Type B pancreatic cell (in vitro differentiated cells): ENCODE measurements around the gene CLTCL1. TPM values are rescaled to one million over a fixed set of nuclear protein-coding genes. Genes with fewer than 3 reads are reported as not detected.
"Not testable (repeated sequence)": the region's sequence is repeated elsewhere in the genome, so short reads cannot be mapped to it uniquely, and the experiment has no call there.

Experiments
- DNase-seq: peaks from one replicate; pipeline ENCODE4 v3.0.0; 2021; ENCODE audit warnings: mixed read lengths; ENCODE audit not compliant: unreplicated experiment; ENCODE audit errors: extremely low spot score
- H3K27ac Mint-ChIP-seq: 2 replicates; pipeline ENCODE4 v1.8.0; 2021; ENCODE audit warnings: mild to moderate bottlenecking, mixed read lengths
- H3K27me3 Mint-ChIP-seq: 2 replicates; pipeline ENCODE4 v1.8.0; 2021; ENCODE audit warnings: mixed read lengths
- H3K36me3 Mint-ChIP-seq: 2 replicates; pipeline ENCODE4 v1.8.0; 2021; ENCODE audit warnings: mixed read lengths
- H3K4me1 Mint-ChIP-seq: one replicate; pipeline ENCODE4 v1.8.0; 2021; ENCODE audit warnings: mixed read lengths; ENCODE audit not compliant: unreplicated experiment
- H3K4me3 Mint-ChIP-seq: 2 replicates; pipeline ENCODE4 v1.8.0; 2021; ENCODE audit warnings: mild to moderate bottlenecking, mixed read lengths
- H3K9me3 Mint-ChIP-seq: 2 replicates; pipeline ENCODE4 v1.8.0; 2021; ENCODE audit warnings: mixed read lengths
- CTCF ChIP-seq: fragments of 200-600 bp; sonication (generic); conservative IDR thresholded peaks from 2 replicates; pipeline ENCODE4 v1.5.0; 2021; ENCODE audit warnings: antibody characterized with exemption, mild to moderate bottlenecking
- total RNA-seq: library from RNA; stranded (reverse); gene quantifications from 2 replicates; pipeline ENCODE4 v1.2.1, GENCODE V29; 2021; ENCODE audit warnings: low replicate concordance

The CLTCL1 gene
- total RNA-seq, 1 donor from 2014 or later = 11.6 TPM

- Mint-ChIP-seq H3K27me3 (peaks cover 25% of the 10 kb centered on the region), H3K9me3 (no peaks in the 10 kb centered on the region), H3K27ac (no peak overlapping the region), H3K4me3 (no peak overlapping the region), H3K36me3 (peaks cover 5% of the 10 kb centered on the region), H3K4me1 (peaks cover 35% of the 10 kb centered on the region)
- TF ChIP-seq CTCF = no peak
- DNase-seq = peak; percentile 4
These were observed 3.6 kb downstream of the CLTCL1 start for GRCh38 chr22:19287889-19288288.

DNA sequence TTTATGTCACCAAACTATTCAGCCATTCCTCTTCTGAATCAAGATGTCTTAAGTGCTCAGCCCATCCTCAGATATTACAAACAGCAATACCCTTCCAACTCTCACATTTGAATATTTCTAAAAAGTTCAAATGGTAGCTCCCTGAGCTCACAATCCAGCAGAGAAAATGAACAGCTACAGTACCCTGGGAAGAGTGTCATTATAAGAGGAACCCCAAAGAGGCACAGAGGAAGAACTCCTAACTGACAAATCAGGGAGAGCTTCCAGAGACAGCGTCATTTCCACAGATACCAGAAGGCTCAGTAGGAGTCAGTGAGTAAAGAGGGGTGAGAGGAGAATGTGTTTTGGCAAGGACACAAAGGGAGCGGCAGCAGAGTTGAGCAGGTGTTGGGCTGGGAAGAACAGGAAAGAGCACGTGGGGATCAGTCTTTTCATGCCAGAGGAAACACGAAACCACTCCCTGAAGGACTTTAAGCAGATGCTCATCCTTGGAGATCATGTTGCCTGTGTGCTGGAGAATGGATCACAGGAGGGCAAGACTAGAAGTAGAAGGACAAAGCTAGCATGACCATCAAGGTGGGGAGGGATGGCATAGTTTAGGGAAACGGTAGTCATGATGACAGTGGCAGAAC lies 4.3 kb downstream of the CLTCL1 start:
- no peak overlapping the region for H3K4me3 Mint-ChIP-seq
- peaks cover 28% of the 10 kb centered on the region for H3K4me1 Mint-ChIP-seq
- TF ChIP-seq CTCF = no peak
- peak; percentile 10 for DNase-seq
- H3K27me3 Mint-ChIP-seq = peaks cover 25% of the 10 kb centered on the region
- H3K36me3 Mint-ChIP-seq = peaks cover 5% of the 10 kb centered on the region
- H3K27ac Mint-ChIP-seq = no peak overlapping the region
- H3K9me3 Mint-ChIP-seq = no peaks in the 10 kb centered on the region

DNA sequence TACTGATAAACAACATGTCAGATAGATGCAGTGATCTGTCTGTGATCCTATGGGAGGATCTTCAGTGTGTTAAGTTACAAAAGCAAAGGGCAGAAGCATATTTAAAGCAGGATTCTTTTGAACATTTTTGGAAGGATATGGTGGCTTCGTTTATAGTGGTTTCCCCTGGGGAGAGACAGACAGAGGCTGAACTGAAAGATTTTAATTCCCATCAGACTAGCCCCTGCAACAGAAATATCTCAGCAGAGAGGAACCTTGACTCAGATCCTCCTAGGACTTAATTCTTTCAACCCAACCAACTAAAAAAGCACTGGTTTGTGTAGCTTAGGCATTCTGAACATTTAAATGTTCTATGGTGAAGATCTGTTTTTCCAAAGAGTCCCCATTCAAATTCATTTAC lies 5.7 kb downstream of the CLTCL1 start:
- Mint-ChIP-seq H3K9me3 (no peaks in the 10 kb centered on the region), H3K27ac (no peak overlapping the region), H3K4me3 (no peak overlapping the region), H3K36me3 (peaks cover 5% of the 10 kb centered on the region), H3K4me1 (peaks cover 23% of the 10 kb centered on the region), H3K27me3 (peaks cover 23% of the 10 kb centered on the region)
- no peak for DNase-seq
- TF ChIP-seq CTCF = no peak

- not testable (repeated sequence) for H3K27ac Mint-ChIP-seq, H3K36me3 Mint-ChIP-seq, H3K27me3 Mint-ChIP-seq, DNase-seq, H3K4me3 Mint-ChIP-seq, H3K4me1 Mint-ChIP-seq, H3K9me3 Mint-ChIP-seq
These were observed 12.4 kb downstream of the CLTCL1 start for GRCh38 chr22:19279143-19279542.

GRCh38 chr22:19277785-19278184 lies 13.7 kb downstream of the CLTCL1 start:
- no peak for TF ChIP-seq CTCF
- no peak overlapping the region for H3K27ac Mint-ChIP-seq
- no peak for DNase-seq
- H3K27me3 Mint-ChIP-seq = no peaks in the 10 kb centered on the region
- H3K9me3 Mint-ChIP-seq = no peaks in the 10 kb centered on the region
- H3K4me1 Mint-ChIP-seq = peaks cover 7% of the 10 kb centered on the region
- H3K36me3 Mint-ChIP-seq = no peaks in the 10 kb centered on the region
- no peak overlapping the region for H3K4me3 Mint-ChIP-seq

DNA sequence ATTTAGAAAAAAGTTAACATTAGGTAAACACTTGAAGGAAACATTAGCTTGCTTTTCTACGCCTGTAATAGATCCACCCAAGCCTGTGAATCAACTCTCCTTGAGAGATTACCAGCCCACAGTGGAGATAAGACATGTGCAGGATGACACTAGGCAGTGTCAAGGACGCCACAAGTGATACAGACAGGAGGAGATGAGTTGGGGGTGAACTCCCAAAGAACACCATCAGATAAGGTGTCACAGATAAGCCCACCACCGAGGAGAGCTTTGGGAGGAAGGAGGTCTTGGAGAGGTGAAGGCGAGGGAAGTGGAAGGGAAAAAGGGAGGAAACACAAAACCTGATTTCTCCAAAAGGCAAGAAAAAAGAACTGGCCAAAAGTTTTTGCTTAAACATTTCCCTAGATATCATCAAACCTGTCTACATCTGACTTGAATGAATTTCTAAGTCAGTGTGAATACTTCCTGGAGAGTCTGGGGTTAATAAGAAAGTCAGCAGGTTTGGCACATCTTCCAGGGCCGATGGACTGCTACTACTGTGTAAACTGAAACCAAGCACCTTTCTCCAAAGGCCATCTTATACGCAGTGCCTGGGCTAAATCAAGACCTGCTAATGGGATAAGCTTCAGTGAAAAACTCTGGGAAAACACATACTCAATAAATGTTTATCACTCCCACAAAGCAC lies 15.5 kb downstream of the CLTCL1 start:
- TF ChIP-seq CTCF = no peak
- peaks cover 7% of the 10 kb centered on the region for H3K4me1 Mint-ChIP-seq
- DNase-seq = peak; percentile 4
- no peaks in the 10 kb centered on the region for H3K27me3 Mint-ChIP-seq
- H3K27ac Mint-ChIP-seq = no peak overlapping the region
- no peaks in the 10 kb centered on the region for H3K9me3 Mint-ChIP-seq
- peaks cover 4% of the 10 kb centered on the region for H3K36me3 Mint-ChIP-seq
- H3K4me3 Mint-ChIP-seq = no peak overlapping the region
